ENCODE data around the gene CYP19A1.

CYP19A1 gene

DNA sequence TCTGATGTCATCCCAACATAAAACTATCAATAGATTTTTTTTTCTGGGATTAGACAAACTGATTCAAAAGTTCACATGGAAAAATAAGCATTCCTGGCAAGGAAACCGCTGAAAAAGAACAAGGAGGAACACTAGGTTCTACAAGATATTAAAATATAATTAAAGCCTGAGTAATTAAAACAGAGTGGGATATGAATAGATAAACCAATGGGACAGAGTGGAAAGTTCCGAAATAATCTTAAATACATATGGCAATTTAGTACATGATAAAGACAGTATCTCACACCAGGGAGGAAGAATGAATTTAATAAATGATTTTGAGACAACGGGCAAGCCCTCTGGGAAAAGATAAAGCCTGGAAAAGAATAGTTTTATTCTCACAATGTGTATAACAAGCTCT is 7.7 kb upstream of the CYP19A1 start:
- no peaks in the 10 kb centered on the region for H3K9me3 Mint-ChIP-seq
- no peak for DNase-seq
- no peaks in the 10 kb centered on the region for H3K4me1 Mint-ChIP-seq (ENCODE audit: low read depth)
- H3K27ac Mint-ChIP-seq = no peak overlapping the region
- no peaks in the 10 kb centered on the region for H3K36me3 Mint-ChIP-seq (ENCODE audit: low read depth)
- no peak overlapping the region for H3K4me3 Mint-ChIP-seq
- H3K27me3 Mint-ChIP-seq = peaks cover 27% of the 10 kb centered on the region

DNA sequence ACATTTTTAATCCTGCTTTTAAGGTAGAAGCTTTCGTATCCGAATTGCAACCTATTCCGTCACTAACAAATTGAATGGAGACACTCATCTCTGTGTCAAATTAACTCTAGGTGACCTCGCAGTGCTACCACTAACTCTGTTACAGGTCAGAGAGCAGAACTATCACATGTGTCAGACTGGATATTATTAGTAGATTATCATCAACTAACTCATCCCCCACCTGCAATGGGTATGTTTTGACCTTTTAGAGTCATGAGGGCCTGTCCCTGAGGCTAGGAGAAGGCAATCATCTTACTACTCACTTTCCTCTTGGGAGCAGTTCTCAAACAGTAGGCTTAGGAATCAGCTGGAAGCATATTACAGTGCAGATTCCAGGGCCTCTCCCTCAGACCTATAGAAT is 5.1 kb upstream of the CYP19A1 start:
- no peak for DNase-seq
- Mint-ChIP-seq H3K36me3 (ENCODE audit: low read depth) (no peaks in the 10 kb centered on the region), H3K4me3 (no peak overlapping the region), H3K27me3 (peaks cover 38% of the 10 kb centered on the region), H3K4me1 (ENCODE audit: low read depth) (no peaks in the 10 kb centered on the region), H3K27ac (no peak overlapping the region), H3K9me3 (no peaks in the 10 kb centered on the region)

DNA sequence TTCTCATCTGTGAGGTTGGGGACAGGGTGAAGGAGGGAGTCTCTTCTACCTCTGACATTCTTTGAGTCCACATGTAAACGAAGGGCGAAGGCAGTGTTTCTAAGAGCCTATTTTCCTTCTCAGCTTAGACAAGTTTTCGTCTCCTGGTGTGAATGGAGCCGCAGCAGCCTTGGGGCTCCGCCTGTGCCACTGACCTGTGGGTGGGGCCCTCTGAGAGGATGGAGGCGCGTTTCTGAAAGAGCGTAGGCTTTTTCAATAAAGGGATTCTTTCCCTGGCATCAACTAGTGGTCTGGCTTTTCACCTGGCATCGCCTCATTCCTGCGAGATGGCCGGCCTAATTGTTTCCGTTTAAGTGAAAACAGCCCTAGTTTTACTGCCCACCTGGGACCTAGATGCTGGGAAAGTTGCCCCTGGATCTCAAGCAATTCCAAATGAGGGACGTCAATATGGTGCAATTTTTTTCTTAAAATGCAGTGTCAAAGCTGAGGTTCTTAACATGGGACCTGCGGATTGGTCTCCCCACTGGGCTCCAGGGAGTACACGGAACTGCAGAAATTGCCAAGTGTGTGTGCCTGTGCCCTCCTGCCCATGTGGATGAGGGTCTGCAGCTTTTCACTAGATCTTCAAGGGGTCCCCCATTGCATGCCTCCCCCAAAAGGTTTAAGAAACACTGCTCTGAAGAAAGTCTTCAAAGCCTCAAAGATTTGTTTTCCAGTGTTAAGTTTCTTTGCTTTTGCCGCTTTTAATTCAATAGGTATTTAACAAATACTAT is 4.0 kb upstream of the CYP19A1 start:
- no peak for DNase-seq
- Mint-ChIP-seq H3K27me3 (peaks cover 38% of the 10 kb centered on the region), H3K36me3 (ENCODE audit: low read depth) (no peaks in the 10 kb centered on the region), H3K9me3 (no peaks in the 10 kb centered on the region), H3K27ac (no peak overlapping the region), H3K4me1 (ENCODE audit: low read depth) (no peaks in the 10 kb centered on the region), H3K4me3 (no peak overlapping the region)

DNA sequence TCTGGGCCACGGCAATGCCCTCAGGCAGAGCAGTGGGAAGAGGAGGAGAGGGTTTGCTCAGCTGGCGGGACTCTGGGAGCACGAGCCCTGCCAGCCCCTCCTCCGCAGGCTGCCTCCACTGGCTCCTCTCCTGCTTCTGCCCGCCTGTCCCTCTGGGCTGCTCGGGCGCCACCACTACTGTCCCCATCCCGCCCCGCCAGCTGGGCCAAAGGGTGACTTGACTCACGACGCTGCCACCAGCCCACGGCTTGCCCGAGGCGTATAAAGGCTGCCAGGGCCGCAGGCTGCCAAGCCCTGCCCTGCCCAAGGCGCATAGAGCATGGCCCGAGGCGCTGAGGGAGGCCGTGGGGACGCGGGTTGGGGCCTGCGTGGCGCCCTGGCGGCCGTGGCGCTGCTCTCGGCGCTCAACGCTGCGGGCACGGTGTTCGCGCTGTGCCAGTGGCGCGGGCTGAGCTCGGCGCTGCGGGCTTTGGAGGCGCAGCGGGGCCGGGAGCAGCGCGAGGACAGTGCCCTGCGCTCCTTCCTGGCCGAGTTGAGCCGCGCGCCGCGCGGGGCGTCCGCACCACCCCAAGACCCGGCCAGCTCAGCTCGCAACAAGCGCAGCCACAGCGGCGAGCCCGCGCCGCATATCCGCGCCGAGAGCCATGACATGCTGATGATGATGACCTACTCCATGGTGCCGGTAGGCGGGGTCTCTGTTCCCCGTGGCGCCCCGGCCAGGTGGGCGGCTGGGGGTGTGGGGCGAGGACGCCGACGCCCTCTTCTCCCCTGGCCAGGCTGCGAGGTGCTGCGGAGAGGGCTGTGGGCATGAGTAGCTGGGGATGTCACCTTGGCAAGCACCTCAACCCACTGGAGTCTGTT is 3.2 kb upstream of the CYP19A1 start, which contains the start of gene GLDN:
TSS of gene GLDN (plus strand) at position 290 of the 861 bp plus-strand sequence. CDS start at position 320, 30 bp downstream.
- Mint-ChIP-seq H3K27me3 (peaks cover 37% of the 10 kb centered on the region), H3K27ac (no peak within 1 kb of the TSS), H3K4me1 (ENCODE audit: low read depth) (no peaks in the 10 kb centered on the region), H3K36me3 (ENCODE audit: low read depth) (no peaks in the 10 kb centered on the region), H3K9me3 (no peaks in the 10 kb centered on the region), H3K4me3 (no peak within 1 kb of the TSS)
- no peak for DNase-seq

DNA sequence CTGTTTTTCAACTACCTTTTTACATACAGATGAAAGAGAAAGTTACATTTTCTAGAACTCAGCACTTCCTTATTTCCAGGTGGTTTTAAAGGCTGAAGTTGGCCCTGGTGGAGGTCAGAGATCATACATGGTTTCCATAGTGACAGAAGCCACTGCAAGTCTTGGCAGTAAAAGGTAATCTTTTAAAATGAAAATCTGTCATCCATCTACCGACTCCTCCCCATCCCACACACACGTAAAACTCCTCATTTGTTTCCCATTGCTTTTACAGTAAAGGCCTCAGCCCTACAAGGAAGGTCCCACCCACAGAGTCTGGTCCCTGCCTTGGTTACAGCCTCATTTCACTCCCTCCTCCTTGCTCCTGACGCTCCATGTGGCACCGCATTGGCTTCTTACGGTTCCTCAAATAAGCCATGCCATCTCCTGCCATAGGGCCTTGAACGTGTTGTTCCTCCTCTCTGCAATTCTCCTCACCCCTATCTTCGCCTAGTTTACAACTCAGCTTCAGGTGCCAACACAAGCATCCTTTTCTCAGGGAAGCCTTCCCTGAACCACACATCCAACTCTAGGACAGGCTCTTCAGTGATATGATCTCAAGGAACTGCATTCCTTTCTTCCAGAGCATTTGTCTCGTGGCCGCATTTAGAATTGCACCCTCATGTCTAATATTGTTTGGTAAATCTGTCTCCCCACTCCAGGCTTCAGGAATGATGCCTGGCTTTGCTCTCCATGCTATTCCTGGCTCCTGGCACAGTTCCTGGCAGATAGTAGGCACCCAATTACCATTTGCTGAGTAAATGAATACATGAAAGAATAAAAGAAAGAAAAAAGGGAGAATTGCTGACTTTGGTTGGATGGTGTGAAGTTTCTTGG is 2.6 kb downstream of the CYP19A1 start:
- H3K36me3 Mint-ChIP-seq (ENCODE audit: low read depth) = no peaks in the 10 kb centered on the region
- H3K4me3 Mint-ChIP-seq = no peak overlapping the region
- H3K27ac Mint-ChIP-seq = no peak overlapping the region

DNA sequence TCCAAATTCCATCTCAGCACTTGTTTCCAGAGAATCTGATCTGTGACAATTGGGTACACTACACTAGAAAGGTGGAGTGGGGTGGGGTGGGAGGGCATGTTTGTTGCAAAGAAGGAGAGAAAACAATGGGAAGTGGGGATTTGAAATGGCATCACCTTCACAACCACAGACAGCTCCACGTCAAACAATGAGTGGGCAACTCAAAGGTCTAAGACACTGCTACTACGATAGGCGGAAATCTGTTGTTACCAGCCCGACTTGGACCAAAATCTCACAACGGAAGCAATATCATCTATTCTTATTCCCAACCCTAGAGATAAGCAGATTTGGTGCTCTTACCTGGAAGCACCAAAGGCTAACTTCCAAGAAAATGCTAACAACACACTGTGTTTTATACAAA is 3.3 kb downstream of the CYP19A1 start:
- Mint-ChIP-seq H3K36me3 (ENCODE audit: low read depth) (no peaks in the 10 kb centered on the region), H3K4me3 (no peak overlapping the region), H3K27me3 (peaks cover 5% of the 10 kb centered on the region), H3K9me3 (no peaks in the 10 kb centered on the region), H3K27ac (no peak overlapping the region), H3K4me1 (ENCODE audit: low read depth) (no peaks in the 10 kb centered on the region)
- no peak for DNase-seq

More for the DNA sequence above, 2.6 kb downstream of the CYP19A1 start:
- peaks cover 11% of the 10 kb centered on the region for H3K27me3 Mint-ChIP-seq
- no peak for DNase-seq
- H3K4me1 Mint-ChIP-seq (ENCODE audit: low read depth) = no peaks in the 10 kb centered on the region
- no peaks in the 10 kb centered on the region for H3K9me3 Mint-ChIP-seq

DNA sequence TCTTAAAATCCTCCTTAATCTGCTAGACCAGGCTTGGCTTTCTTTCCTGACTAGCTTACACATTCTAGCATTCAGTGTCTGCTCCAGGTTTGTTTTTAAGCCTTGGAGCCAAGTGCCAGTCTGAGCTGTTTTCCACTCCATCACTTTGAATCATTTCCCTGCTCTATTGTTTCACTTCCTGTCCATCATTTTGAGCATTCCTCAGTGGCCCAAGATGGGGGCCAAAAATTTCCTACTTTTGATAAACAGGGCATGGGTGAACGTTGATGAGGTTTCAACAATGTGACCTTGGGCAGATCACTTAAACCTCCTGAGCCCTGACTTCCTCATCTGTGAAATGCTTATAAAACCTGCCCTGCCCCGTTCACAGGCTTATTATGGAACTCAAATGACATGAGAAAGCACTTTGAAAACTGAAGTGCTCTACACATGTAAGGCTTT is 4.4 kb downstream of the CYP19A1 start:
- H3K27ac Mint-ChIP-seq = no peak overlapping the region
- no peaks in the 10 kb centered on the region for H3K9me3 Mint-ChIP-seq
- no peaks in the 10 kb centered on the region for H3K4me1 Mint-ChIP-seq (ENCODE audit: low read depth)
- DNase-seq = no peak
- H3K36me3 Mint-ChIP-seq (ENCODE audit: low read depth) = no peaks in the 10 kb centered on the region
- peaks cover 4% of the 10 kb centered on the region for H3K27me3 Mint-ChIP-seq
- H3K4me3 Mint-ChIP-seq = no peak overlapping the region

DNA sequence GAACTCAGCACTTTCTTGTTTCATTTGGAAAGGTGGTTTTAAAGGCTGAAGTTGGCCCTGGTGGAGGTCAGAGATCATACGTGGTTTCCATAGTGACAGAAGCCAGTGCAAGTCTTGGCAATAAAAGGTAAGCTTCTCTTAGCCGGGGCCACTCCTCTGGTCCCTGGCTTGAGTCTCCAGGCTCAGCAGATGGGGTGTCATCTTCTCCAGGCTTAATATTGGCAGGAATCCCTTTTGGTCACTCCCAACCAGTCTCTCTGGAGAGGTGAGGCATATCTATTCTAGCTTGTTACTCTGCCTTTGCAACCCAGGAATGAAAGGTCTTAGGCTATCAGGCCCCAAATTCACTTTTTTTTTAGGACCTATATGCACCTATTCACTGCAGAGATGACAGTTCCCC is 4.8 kb downstream of the CYP19A1 start:
- H3K27ac Mint-ChIP-seq = no peak overlapping the region
- no peaks in the 10 kb centered on the region for H3K36me3 Mint-ChIP-seq (ENCODE audit: low read depth)

DNA sequence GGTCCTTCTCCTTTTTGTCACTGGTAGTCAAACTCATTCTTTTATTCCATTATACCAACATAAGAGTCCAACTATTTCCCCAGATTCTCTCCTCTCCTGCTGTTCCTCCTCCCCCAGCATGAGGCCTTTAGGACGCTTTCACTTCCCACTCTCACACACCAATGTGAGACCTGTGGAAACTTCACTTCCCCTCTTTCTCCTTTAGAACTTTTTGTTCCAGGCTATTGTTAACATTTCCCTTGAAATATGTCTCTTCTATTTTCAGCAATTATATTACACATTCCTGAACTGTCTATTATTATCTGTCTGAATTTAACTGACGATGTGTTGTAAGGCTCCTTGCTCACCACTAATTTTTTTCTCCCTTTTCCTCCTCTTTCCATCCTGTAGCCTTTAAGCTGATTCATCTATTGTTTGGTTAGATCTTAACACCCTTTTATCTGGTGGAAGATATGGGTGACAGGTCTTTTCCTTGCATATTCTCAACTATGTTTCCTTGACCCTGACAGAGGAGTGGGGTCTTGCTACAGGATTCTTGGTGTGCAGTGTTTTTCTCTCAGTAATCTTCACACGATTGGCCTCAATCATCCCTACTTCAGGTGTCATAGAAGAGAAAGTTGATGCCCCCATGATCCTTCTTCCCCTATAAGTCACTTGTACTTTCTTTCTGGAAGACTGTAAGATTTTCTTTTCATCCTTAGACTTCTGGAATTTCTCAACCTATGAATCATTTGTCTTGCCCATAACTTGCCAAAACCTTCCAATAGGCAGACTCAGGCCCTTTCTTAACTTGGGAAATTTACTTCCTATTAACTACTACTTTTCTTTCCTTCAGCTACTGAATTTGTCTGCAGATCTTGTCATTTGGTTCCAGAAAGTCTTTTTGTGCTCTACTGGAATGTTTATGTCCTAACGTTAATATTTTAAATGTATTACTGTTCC is 5.9 kb downstream of the CYP19A1 start:
- Mint-ChIP-seq H3K4me3 (no peak overlapping the region), H3K9me3 (no peaks in the 10 kb centered on the region), H3K27me3 (peaks cover 4% of the 10 kb centered on the region), H3K27ac (no peak overlapping the region), H3K36me3 (ENCODE audit: low read depth) (no peaks in the 10 kb centered on the region), H3K4me1 (ENCODE audit: low read depth) (no peaks in the 10 kb centered on the region)
- no peak for DNase-seq

More for the DNA sequence above, 4.8 kb downstream of the CYP19A1 start:
- Mint-ChIP-seq H3K27me3 (peaks cover 4% of the 10 kb centered on the region), H3K4me3 (no peak overlapping the region), H3K9me3 (no peaks in the 10 kb centered on the region), H3K4me1 (ENCODE audit: low read depth) (no peaks in the 10 kb centered on the region)
- DNase-seq = no peak

DNA sequence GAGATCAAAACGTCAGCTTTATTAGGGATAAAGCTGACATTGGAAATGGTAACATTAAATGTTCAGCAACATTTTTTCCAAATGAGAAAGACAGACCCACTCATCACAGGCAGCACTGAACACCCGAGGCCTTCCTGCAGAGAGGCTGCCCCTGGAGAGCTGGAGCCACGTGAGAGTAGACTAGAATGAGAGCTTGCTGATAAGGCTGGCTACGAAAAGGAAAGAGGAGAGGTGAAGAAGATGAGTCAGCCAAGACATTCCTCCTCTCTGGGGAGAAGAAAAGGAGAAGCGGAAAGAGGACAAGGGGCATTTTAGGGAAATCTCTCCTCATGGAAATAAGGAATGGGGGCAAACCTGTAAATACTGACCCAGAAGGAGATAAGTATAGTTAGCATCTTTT is 7.3 kb downstream of the CYP19A1 start:
- H3K4me3 Mint-ChIP-seq = no peak overlapping the region
- H3K27ac Mint-ChIP-seq = no peak overlapping the region
- no peaks in the 10 kb centered on the region for H3K36me3 Mint-ChIP-seq (ENCODE audit: low read depth)
- H3K4me1 Mint-ChIP-seq (ENCODE audit: low read depth) = no peaks in the 10 kb centered on the region
- peaks cover 4% of the 10 kb centered on the region for H3K27me3 Mint-ChIP-seq
- H3K9me3 Mint-ChIP-seq = no peaks in the 10 kb centered on the region
- DNase-seq = no peak

DNA sequence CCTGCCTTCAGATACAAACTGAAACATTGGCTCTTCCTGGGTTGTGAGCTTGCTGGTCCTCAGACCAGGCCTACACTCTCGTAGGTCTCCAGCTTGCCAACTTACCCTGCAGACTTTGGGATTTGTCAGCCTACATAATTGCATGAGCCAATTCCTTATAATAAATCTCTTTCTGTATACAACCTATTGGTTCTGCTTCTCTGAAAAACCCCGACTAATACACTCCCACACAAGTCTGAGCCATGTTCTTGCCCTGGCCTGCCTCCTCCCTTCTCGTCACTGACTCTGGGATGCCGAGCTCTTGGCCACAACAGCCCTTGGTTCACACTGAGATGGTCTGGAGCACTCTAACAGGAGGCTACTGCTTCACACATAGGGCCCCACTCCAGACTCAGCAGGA is 9.5 kb downstream of the CYP19A1 start:
- Mint-ChIP-seq H3K9me3 (no peaks in the 10 kb centered on the region), H3K4me1 (ENCODE audit: low read depth) (no peaks in the 10 kb centered on the region), H3K27me3 (peaks cover 4% of the 10 kb centered on the region), H3K27ac (no peak overlapping the region), H3K4me3 (no peak overlapping the region), H3K36me3 (ENCODE audit: low read depth) (no peaks in the 10 kb centered on the region)
- no peak for DNase-seq

DNA sequence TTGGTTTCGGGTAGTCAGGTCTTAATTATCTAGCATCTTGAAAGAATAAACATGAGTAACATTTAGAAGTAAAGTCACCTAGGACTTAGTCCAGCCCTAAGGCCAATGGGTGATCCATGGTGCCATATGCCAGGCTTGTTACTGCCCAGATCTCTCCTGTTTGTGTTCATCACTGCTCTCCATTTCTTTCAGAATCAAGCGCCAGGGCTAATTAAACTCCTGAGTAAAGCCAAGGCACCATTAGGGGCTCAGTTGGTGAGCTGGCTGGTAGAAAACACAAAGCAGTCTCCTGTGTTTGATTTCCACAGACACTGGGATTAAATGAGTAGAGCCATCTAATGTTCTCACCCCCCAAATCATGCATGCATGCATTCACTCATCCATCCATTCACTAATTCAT is 11.3 kb downstream of the CYP19A1 start:
- Mint-ChIP-seq H3K4me3 (no peak overlapping the region), H3K36me3 (ENCODE audit: low read depth) (no peaks in the 10 kb centered on the region), H3K9me3 (no peaks in the 10 kb centered on the region), H3K27me3 (peaks cover 4% of the 10 kb centered on the region), H3K4me1 (ENCODE audit: low read depth) (no peaks in the 10 kb centered on the region), H3K27ac (no peak overlapping the region)
- no peak for DNase-seq

DNA sequence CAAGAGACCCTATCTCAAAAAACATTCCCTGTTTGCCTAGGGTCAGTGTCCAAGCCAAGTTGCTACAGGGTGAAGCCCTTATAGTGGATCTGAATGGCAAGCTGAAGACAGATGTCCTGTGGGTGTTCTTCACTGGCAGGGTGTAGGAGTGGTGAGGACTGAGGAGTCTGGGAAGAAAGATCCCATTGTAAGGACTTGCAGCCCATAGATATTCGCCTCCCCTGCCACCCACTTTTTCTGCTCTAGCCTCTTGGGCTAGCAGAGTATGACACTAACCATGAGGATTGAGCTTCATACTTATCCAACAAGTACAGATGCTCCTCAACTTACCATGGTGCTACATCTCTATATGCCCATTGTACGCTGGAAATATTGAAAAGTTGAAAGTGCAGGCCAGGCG is 13.2 kb downstream of the CYP19A1 start:
- Mint-ChIP-seq H3K4me3 (no peak overlapping the region), H3K27ac (no peak overlapping the region), H3K36me3 (ENCODE audit: low read depth) (no peaks in the 10 kb centered on the region), H3K27me3 (peaks cover 4% of the 10 kb centered on the region), H3K4me1 (ENCODE audit: low read depth) (no peaks in the 10 kb centered on the region), H3K9me3 (no peaks in the 10 kb centered on the region)
- no peak for DNase-seq
